Pons (tissue), 1 donor: ENCODE data around the gene GRIK4.

Source experiments
- DNase-seq: peaks from one replicate; pipeline ENCODE4 v3.0.0-alpha.2; 2016; ENCODE audit warnings: low spot score

Gene GRIK4

GRCh38 chr11:120635136-120635810 lies 123.7 kb downstream of the GRIK4 start:
- no peak for DNase-seq

GRCh38 chr11:120637131-120637530 lies 125.6 kb downstream of the GRIK4 start:
- no peak for DNase-seq

- peak; percentile 7 for DNase-seq
Measured at GRCh38 chr11:120642196-120642894, 130.8 kb downstream of the GRIK4 start.

- DNase-seq, result no peak
Measured at GRCh38 chr11:120643284-120643683, 131.7 kb downstream of the GRIK4 start.

GRCh38 chr11:120645639-120646038 lies 134.1 kb downstream of the GRIK4 start:
- no peak for DNase-seq

DNA sequence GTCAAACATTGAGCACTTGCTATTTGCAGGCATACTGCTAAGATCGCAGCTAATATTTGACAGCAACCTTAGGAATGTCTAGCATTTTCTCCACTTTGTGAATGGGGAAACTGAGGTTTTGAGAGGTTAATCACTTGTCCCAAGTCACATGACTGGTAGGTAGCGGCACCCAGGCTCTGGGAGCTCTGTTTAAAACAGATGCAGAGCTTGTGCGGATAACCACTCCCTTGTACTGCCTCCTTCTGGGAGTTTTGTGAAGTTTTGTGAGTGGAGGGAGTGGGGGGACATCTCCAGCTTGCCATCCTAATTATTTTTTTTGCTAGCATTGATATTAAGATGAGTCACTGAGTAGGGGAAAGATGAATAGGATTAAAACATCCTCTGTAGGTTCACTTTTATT lies 134.7 kb downstream of the GRIK4 start:
- no peak for DNase-seq

- DNase-seq, result no peak
Measured at GRCh38 chr11:120647681-120648080, 136.1 kb downstream of the GRIK4 start.

DNA sequence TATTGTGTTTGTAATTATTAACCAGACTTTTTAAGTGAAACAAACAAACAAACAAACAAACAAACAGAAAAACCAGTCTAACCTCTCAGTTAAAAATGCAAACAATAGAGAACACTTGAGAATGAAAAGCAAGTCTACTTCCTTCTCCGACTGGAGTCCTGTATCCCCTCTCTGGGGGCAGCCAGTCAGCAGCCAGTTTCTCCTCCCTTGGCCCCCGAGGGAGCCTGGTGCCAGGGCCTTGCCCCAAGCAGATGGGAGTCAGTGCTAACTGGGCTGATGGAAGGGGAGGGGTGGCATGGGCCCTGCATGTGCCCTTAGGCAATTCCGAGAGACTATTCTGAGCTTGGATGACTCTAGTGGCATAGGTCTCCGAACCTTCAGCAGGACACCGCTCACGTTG lies 137.2 kb downstream of the GRIK4 start:
- DNase-seq, result no peak

DNA sequence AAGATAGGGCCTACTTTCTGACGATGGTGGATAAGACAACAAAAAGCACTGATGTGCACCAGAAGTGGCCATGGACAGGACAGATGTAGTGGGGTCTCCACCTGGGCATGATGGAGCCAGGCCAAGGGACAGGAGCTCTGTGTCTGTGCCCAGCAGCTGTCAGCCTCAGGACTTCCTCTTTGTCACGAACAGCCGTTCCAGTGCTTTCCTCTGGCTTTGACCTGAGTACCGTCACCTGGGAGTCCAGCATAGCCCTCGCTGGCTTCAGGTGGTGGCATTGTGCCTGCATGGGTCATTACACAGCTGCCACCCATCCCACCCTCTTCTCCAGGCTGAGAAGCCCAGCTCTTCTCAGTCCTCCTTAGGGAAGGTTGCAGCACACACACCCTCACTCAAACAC lies 137.8 kb downstream of the GRIK4 start:
- no peak for DNase-seq

DNA sequence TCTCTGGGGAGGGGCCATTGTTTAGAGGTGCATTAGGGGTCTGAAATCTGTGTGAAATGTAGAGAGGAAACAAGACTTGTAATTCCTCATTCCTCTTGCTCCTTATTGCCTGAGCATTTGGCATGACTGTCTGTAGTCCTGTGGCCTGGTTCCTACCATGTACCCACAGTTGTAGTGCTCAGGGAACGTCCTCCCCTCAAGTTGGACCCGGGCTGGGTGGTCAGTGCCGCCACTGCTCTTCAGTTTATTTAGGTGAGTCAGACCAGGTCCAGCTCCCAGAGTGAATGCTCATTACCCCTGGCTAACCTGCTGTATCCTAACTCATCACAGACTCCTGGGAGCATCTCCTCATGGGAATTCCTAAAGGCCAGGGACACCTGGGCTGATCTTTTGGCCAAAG lies 139.8 kb downstream of the GRIK4 start:
- DNase-seq, result no peak

DNA sequence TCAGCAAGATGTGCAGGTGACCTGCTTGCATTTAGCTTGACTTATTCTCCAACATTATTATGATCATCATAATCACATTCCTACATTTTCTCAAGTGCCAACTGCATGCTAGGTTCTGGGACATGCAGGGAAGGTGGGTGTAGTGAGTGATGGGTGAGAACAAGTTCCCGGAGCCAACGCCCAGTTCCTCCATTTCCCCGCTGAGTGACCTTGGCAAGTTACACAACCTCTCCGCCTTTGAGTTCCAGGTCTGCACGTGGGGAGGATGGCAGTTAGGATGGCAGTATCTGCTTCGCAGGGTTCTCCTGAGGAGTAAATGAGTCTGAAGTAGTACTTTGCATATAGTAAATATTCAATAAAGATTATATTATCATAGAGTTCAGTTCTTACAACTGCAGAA lies 140.3 kb downstream of the GRIK4 start:
- no peak for DNase-seq

- DNase-seq, result no peak
Measured at GRCh38 chr11:120652705-120653335, 141.3 kb downstream of the GRIK4 start.

DNA sequence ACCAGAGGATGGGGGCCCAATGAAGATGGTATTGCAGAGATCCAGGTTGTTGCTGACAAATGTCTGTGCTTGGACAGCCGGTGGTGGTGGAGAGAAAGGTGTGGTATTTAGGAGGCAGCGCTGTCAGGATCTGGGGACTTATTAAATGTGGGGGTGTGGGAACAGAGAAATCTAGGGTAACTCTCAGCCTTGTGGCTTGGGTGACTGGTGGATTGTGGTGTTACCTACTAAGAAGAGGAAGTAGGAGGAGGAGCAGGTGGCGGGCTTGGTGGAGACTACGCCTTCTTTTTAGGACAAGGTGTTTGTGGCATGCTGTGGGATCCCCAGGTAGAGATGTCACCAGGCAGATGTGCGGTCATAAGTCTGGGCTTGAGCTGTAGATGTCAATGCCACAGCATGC lies 144.0 kb downstream of the GRIK4 start:
- no peak for DNase-seq

- DNase-seq, result no peak
Measured at GRCh38 chr11:120657306-120658070, 145.9 kb downstream of the GRIK4 start.

GRCh38 chr11:120658071-120658423 lies 146.5 kb downstream of the GRIK4 start:
- no peak for DNase-seq

GRCh38 chr11:120659076-120659475 lies 147.5 kb downstream of the GRIK4 start:
- no peak for DNase-seq

- no peak for DNase-seq
Measured at GRCh38 chr11:120660024-120660565, 148.5 kb downstream of the GRIK4 start.

- peak; percentile 32 for DNase-seq
Measured at GRCh38 chr11:120662071-120662676, 150.6 kb downstream of the GRIK4 start.

DNA sequence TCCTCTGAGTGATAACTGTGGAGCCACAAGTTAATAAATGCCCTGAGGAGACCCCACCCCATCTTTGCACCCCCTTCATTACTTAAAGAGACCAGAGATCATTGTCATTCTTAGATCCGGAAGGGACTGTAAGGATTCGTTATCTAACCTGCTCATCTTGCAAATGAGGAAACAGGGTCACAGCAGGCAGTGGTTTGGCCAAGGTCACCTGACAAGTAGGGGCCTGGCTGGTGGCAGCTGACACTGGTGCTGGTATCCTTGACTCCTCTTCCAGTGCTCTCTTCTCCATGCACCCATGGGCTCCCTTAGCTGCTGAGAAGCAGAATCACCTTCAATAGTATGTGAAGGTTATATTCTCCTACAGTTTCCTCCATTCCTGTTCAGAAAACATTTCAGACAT lies 151.6 kb downstream of the GRIK4 start:
- DNase-seq, result no peak

DNA sequence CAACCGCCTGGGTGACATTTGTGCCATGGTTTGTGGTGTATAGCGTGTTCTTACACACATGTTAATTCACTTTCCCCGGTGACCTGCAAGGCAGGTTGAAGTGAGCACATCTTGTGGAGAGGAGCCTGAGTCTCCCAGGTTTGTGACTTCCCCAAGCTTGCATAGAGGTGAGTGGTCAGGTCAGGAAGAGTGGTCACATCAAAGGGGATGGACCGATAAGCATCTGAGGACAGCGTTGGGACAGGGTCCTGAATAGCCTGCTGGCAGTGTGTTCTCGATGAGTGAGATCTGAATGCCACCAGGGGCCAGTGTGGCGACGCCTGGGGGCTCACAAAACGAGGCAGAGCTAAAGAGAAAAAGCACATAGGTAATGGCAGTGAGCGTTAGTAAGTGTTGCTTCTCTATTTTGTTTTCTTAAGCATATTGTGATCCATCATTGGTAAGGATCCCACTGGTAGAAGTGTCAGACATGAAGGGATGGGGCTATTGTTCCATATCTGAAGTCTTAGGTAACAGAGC lies 154.6 kb downstream of the GRIK4 start:
- DNase-seq, result no peak

DNA sequence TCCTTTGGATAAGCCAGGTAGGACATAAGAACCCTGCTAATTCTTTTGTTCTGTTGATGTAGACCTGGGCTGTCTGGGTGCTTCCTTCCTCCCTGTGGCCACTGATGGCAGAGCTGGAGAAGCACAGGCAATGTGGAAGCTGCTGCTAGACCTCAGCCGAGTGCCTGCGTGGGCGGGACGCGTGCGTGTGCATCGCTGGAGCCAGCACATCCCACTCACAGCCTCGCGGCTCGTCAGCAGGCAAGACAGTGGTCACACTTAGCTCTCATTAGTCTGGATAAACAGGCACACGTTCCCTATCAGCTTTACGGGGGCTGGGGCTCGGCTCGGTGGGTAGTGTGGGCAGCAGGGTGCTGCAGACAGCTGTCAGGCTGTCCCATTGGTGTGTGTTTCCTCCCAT lies 155.7 kb downstream of the GRIK4 start:
- DNase-seq, result no peak

GRCh38 chr11:120667934-120668333 lies 156.4 kb downstream of the GRIK4 start:
- no peak for DNase-seq
